Small intestine (tissue), 7 donors: Measurements from ENCODE around the gene CLDN16. TPM values are rescaled to one million over a fixed set of nuclear protein-coding genes. Genes with fewer than 3 reads are reported as not detected.

ENCODE experiments used
- DNase-seq, 2 donors: peaks; one replicate each; pipeline versions ENCODE4 v3.0.0 to v3.0.0-alpha.2; 2013
- FAIRE-seq: peaks from 2 replicates; lab custom pipeline; 2012; peaks lifted over from hg19 to GRCh38; lab: Jason Lieb, UNC
- H3K27ac ChIP-seq, 3 donors: one replicate each; pipeline ENCODE4 v1.5.1; 2013; ENCODE audit warnings: low read length in 2 of 3, mild to moderate bottlenecking in 2 of 3, control low read depth in 1 of 3, inconsistent platforms in 1 of 3, low read depth in 1 of 3, moderate library complexity in 1 of 3
- H3K27me3 ChIP-seq, 3 donors: one replicate each; pipeline ENCODE4 v1.6.1; 2013; ENCODE audit warnings: low read length in 3 of 3, inconsistent platforms in 1 of 3; ENCODE audit not compliant: control insufficient read depth in 3 of 3, insufficient read depth in 3 of 3
- H3K36me3 ChIP-seq, 3 donors: one replicate each; pipeline ENCODE4 v1.6.1; 2013; ENCODE audit warnings: low read length in 3 of 3, inconsistent platforms in 1 of 3, low read depth in 1 of 3, mild to moderate bottlenecking in 1 of 3, moderate library complexity in 1 of 3; ENCODE audit not compliant: control insufficient read depth in 3 of 3, insufficient read depth in 2 of 3
- H3K4me1 ChIP-seq, 3 donors: one replicate each; pipeline ENCODE4 v1.6.1; 2013; ENCODE audit warnings: low read length in 2 of 3, inconsistent platforms in 1 of 3, low read depth in 1 of 3, mild to moderate bottlenecking in 1 of 3, moderate library complexity in 1 of 3; ENCODE audit not compliant: control insufficient read depth in 3 of 3, insufficient read depth in 2 of 3
- H3K4me3 ChIP-seq, 3 donors: one replicate each; pipeline ENCODE4 v1.5.1; 2013; ENCODE audit warnings: low read length in 3 of 3, control low read depth in 1 of 3, inconsistent platforms in 1 of 3, low read depth in 1 of 3, mild to moderate bottlenecking in 1 of 3, moderate library complexity in 1 of 3
- H3K9me3 ChIP-seq, 2 donors: one replicate each; pipeline ENCODE4 v1.6.1; 2013; ENCODE audit warnings: low read depth in 1 of 2, low read length in 1 of 2; ENCODE audit not compliant: control insufficient read depth in 2 of 2, insufficient read depth in 1 of 2
- whole genome bisulfite sequencing, 3 donors: extraction: QIAGEN DNeasy Blood & Tissue Kit; methylation state at CpG; one replicate each; pipeline ENCODE4 v1.1.7; 2013; 5-methylcytosine and 5-hydroxymethylcytosine counted together
- polyA plus RNA-seq, 4 donors: library from polyadenylated mRNA; stranded (reverse) in 3 of 4; unstranded in 1 of 4; fragments of 200-250 nt in 3 of 4; fragments of 120-200 nt in 1 of 4; gene quantifications; one replicate each; pipeline versions ENCODE4 v1.2.1 to v1.2.3, GENCODE V29; 2013
- donor health status: healthy with polysubstance abuse.
- donor health status: control.
- donor health status: control.
- donor health status: Bipolar disorder and iron deficiency.
- donor health status: healthy.

CLDN16 gene
- polyA plus RNA-seq, 4 donors, result 0.30 TPM; not detected in 3

DNA sequence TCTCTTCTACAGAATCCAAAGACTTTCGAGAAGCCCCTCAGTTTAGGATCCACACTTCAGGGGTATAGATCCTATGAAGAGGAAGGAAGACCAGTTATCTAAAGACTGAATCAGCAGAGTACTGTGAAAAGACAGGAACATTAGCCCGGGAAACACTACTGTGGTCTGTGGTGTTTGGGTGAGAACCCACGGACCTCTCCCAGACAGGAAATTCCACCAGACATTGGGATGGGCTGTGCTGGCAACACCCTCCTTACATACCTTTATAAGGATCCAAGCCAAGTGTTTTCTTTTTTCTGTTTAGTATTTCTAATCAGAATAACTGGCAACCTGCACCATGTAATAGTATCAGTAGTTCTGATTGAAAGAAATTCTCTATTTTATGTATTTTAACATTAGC is 47.7 kb downstream of the CLDN16 start:
- Histone ChIP-seq H3K27ac (no peak overlapping the region), H3K4me3 (no peak overlapping the region), H3K9me3 (peaks cover 0 to 3% of the 10 kb centered on the region in 2 donors), H3K4me1 (no peaks in the 10 kb centered on the region), H3K27me3 (no peaks in the 10 kb centered on the region), H3K36me3 (no peaks in the 10 kb centered on the region)
- DNase-seq, result no peak
- FAIRE-seq, result no peak
- WGBS, 3 donors, result 55 to 70% (median 68%) methylated on average over 3 of the region's 3 CpGs

- Histone ChIP-seq H3K27ac (no peak overlapping the region), H3K9me3 (peaks cover 0 to 3% of the 10 kb centered on the region in 2 donors), H3K4me3 (no peak overlapping the region), H3K36me3 (no peaks in the 10 kb centered on the region), H3K4me1 (no peaks in the 10 kb centered on the region), H3K27me3 (no peaks in the 10 kb centered on the region)
- 79 to 83% (median 80%) methylated on average over 2 of the region's 2 CpGs for WGBS, 3 donors
- DNase-seq, result no peak
- no peak for FAIRE-seq
Observed at GRCh38 chr3:190436331-190436730, 48.4 kb downstream of the CLDN16 start.

DNA sequence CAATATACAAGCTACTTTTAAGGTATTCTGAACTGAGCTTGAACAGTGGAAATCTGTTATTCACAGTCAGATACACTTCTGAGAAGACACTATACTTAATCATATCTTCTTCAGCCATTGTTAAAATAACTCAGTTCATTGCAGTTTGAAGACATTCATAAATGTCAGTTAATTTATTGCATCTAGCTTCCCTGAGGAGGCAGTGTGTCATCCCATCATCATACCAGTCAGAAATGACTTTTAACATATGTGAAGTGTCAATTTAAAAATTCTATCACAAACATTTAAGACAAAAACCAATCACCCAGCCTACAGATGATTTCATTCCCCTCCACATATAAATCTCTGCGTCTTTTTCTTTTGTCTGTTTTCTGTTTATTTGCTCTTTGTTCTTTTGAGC is 54.3 kb downstream of the CLDN16 start:
- FAIRE-seq (no peak), DNase-seq (no peak)
- Histone ChIP-seq H3K27me3 (no peaks in the 10 kb centered on the region), H3K36me3 (no peaks in the 10 kb centered on the region), H3K9me3 (no peaks in the 10 kb centered on the region), H3K4me1 (peaks cover 0 to 16% (median 0%) of the 10 kb centered on the region in 3 donors), H3K27ac (no peak overlapping the region), H3K4me3 (no peak overlapping the region)
- WGBS, 3 donors, result 91 to 98% (median 96%) methylated on average over 1 of the region's 1 CpG

DNA sequence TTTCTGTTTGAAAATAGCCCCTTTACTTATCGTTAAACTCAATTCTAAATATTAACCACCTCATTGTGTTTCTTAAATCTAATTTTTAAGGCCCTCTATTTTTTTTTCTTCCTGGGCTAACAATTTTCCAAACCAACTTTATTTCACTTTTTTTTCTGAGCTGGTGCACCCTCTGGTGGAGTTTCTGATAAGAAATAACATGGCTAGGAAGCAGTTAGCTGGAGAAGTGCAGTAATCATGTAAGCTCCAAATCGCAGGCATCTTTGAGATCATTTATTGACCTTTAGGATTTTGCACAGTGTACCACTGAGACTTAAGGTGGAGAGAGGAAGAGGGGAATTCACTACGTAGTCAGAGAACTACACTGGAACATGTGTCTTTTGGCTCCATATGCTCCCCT is 55.3 kb downstream of the CLDN16 start:
- FAIRE-seq (no peak), DNase-seq (no peak)
- H3K9me3 ChIP-seq, result no peaks in the 10 kb centered on the region
- H3K27me3 ChIP-seq, result no peaks in the 10 kb centered on the region
- H3K4me1 ChIP-seq, result peaks cover 0 to 23% (median 0%) of the 10 kb centered on the region in 3 donors
- H3K4me3 ChIP-seq, result no peak overlapping the region
- no peak overlapping the region for H3K27ac ChIP-seq
- 72 to 77% (median 74%) methylated on average over 3 of the region's 3 CpGs for WGBS, 3 donors
- no peaks in the 10 kb centered on the region for H3K36me3 ChIP-seq

- H3K9me3 ChIP-seq, result no peaks in the 10 kb centered on the region
- H3K36me3 ChIP-seq, result no peaks in the 10 kb centered on the region
- H3K4me3 ChIP-seq, result no peak overlapping the region
- no peak for FAIRE-seq
- 79 to 89% (median 88%) methylated on average over 6 of the region's 6 CpGs for WGBS, 3 donors
- H3K4me1 ChIP-seq, result peaks cover 0 to 30% (median 0%) of the 10 kb centered on the region in 3 donors
- peak overlapping the region in 1 of 3 donors; percentile 40 for H3K27ac ChIP-seq
- peak in 1 of 2 donors; percentile 30 for DNase-seq
- no peaks in the 10 kb centered on the region for H3K27me3 ChIP-seq
Observed at GRCh38 chr3:190444006-190444405, 56.0 kb downstream of the CLDN16 start.

- peak overlapping the region in 1 of 3 donors; percentile 40 for H3K27ac ChIP-seq
- no peaks in the 10 kb centered on the region for H3K9me3 ChIP-seq
- H3K4me1 ChIP-seq, result peaks cover 0 to 30% (median 0%) of the 10 kb centered on the region in 3 donors
- H3K36me3 ChIP-seq, result no peaks in the 10 kb centered on the region
- H3K4me3 ChIP-seq, result no peak overlapping the region
- H3K27me3 ChIP-seq, result no peaks in the 10 kb centered on the region
- FAIRE-seq (no peak), DNase-seq (peak in 1 of 2 donors; percentile 45)
- WGBS, 3 donors, result 90 to 94% (median 92%) methylated on average over 3 of the region's 3 CpGs
Observed at GRCh38 chr3:190444576-190445145, 56.7 kb downstream of the CLDN16 start.

DNA sequence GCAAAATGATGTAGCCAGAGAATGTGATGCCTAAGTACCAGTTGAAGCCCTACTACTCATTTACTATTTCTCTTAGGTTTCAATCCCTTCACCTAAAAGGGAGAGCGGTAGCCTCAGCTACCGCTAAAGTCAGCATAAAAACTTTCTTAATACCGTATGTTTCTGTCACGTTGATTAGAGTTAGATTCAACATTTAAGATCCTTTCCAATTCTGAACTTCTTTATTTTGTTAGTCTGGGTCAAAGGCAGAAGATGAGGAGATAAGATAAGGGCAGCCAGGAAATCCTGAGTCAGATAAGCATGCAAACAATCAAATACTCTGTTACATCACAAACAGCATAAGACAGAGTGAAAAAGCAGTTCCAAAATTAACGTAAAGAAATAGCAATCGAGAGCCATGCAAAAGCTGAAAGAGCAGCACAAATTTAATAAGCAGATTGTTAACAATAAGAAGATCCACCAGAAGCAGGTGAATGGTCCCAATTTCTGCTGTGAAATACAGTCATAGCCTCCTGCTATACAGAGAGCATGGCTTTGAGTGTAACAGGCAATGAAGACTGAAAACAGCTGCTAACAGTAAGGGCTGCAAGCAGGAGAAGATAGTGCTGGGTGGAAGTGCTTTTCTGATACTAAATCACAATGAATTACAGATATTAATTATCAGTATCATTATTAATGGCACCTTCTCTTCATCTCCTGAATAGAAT is 58.8 kb downstream of the CLDN16 start:
- no peak for FAIRE-seq
- H3K27ac ChIP-seq, result no peak overlapping the region

GRCh38 chr3:190448256-190448655 is 60.3 kb downstream of the CLDN16 start:
- FAIRE-seq, result no peak
- Histone ChIP-seq H3K4me1 (peaks cover 0 to 30% (median 0%) of the 10 kb centered on the region in 3 donors), H3K4me3 (no peak overlapping the region), H3K27ac (peak overlapping the region in 1 of 3 donors; percentile 34), H3K27me3 (no peaks in the 10 kb centered on the region), H3K36me3 (no peaks in the 10 kb centered on the region), H3K9me3 (no peaks in the 10 kb centered on the region)
- DNase-seq, result peak; percentile 3 to 71
- 17 to 51% (median 40%) methylated on average over 2 of the region's 2 CpGs for whole genome bisulfite sequencing, 3 donors

More for the DNA sequence above, 58.8 kb downstream of the CLDN16 start:
- no peak overlapping the region for H3K4me3 ChIP-seq
- H3K27me3 ChIP-seq, result no peaks in the 10 kb centered on the region
- 47 to 65% (median 63%) methylated on average over 6 of the region's 6 CpGs for WGBS, 3 donors
- peak in 1 of 2 donors; percentile 18 for DNase-seq
- H3K36me3 ChIP-seq, result no peaks in the 10 kb centered on the region
- no peaks in the 10 kb centered on the region for H3K9me3 ChIP-seq
- peaks cover 0 to 30% (median 0%) of the 10 kb centered on the region in 3 donors for H3K4me1 ChIP-seq
